HepG2 (cell line): ENCODE data around the gene API5. TPM values are rescaled to one million over a fixed set of nuclear protein-coding genes. Genes with fewer than 3 reads are reported as not detected.

Source experiments
- DPF2 ChIP-seq: sonication (generic); formaldehyde crosslinking; IDR thresholded peaks from 2 replicates; pipeline ENCODE4 v1.4.0; 2020; ENCODE audit warnings: mild to moderate bottlenecking, low read depth, missing genetic modification reagents, borderline replicate concordance
- FOXC1 ChIP-seq: sonication (generic); formaldehyde crosslinking; IDR thresholded peaks from 2 replicates; pipeline ENCODE4 v1.8.0; 2022; ENCODE audit warnings: mild to moderate bottlenecking, missing genetic modification reagents, borderline replicate concordance
- HMG20A ChIP-seq: IDR thresholded peaks from 2 replicates; pipeline ENCODE4 v1.6.1; 2016; ENCODE audit warnings: borderline replicate concordance
- LCORL ChIP-seq, 2 experiments: fragments of 450-650 bp in 1 of 2; sonication (generic) in 1 of 2; formaldehyde crosslinking in 1 of 2; IDR thresholded peaks; 2 replicates each; pipeline versions ENCODE4 v1.5.0 to v1.6.1; 2017 to 2020; ENCODE audit warnings: antibody characterized with exemption in 1 of 2, missing genetic modification reagents in 1 of 2
- PAWR ChIP-seq: sonication (generic); formaldehyde crosslinking; IDR thresholded peaks from 2 replicates; pipeline ENCODE4 v1.4.0; 2020; ENCODE audit warnings: missing genetic modification reagents, mild to moderate bottlenecking, borderline replicate concordance
- PLRG1 ChIP-seq: fragments of 450-650 bp; conservative IDR thresholded peaks from 2 replicates; pipeline ENCODE4 v1.6.1; 2016
- RBM22 ChIP-seq: fragments of 200-400 bp; formaldehyde crosslinking; optimal IDR thresholded peaks from 2 replicates; pipeline ENCODE3; 2017; ENCODE audit warnings: mild to moderate bottlenecking, low read length, moderate library complexity
- STAG1 ChIP-seq: sonication (generic); formaldehyde crosslinking; IDR thresholded peaks from 2 replicates; pipeline ENCODE4 v1.4.0; 2020; ENCODE audit warnings: missing genetic modification reagents
- SUZ12 ChIP-seq: fragments of 150-350 bp; IDR thresholded peaks from 2 replicates; pipeline ENCODE4 v1.6.1; 2014; ENCODE audit warnings: low read depth, low read length
- ZNF431 ChIP-seq: sonication (generic); formaldehyde crosslinking; IDR thresholded peaks from 2 replicates; pipeline ENCODE4 v1.9.0; 2022; ENCODE audit warnings: missing genetic modification reagents, low read depth, mild to moderate bottlenecking, borderline replicate concordance
- ZNF577 ChIP-seq: sonication (generic); formaldehyde crosslinking; IDR thresholded peaks from 2 replicates; pipeline ENCODE4 v1.4.0; 2020; ENCODE audit warnings: mild to moderate bottlenecking, low read depth, missing genetic modification reagents, borderline replicate concordance
- polyA plus RNA-seq, 8 experiments: library from polyadenylated mRNA; depleted of rRNA in 3 of 8; stranded (reverse) in 7 of 8; unstranded in 1 of 8; fragments of >200 nt; fragmentation: Illumina TruSeq in 4 of 8; extraction: Trizol in 4 of 8; gene quantifications; 2 replicates each; pipeline versions ENCODE4 v1.2.1 to v1.2.3, GENCODE V29; 2011 to 2016; ENCODE audit warnings: low read depth in 4 of 8, missing spikeins in 1 of 8, mixed read lengths in 1 of 8; ENCODE audit not compliant: insufficient read depth in 1 of 8
- total RNA-seq, 5 experiments: library from RNA; depleted of rRNA; stranded (reverse); fragments of >200 nt; fragmentation: Illumina TruSeq; extraction: Trizol; gene quantifications; 2 replicates each; pipeline ENCODE4 v1.2.3, GENCODE V29; 2016; ENCODE audit warnings: low read depth in 1 of 5
- TF ChIP-seq, protein P1 (sequence below): sonication (generic); formaldehyde crosslinking; IDR thresholded peaks from 2 replicates; pipeline ENCODE4 v1.4.0; 2020; ENCODE audit warnings: missing genetic modification reagents
- TF ChIP-seq, protein P2 (sequence below): sonication (generic); formaldehyde crosslinking; IDR thresholded peaks from 2 replicates; pipeline ENCODE4 v1.4.0; 2020; ENCODE audit warnings: missing genetic modification reagents
- TF ChIP-seq, protein P3 (sequence below): sonication (generic); formaldehyde crosslinking; IDR thresholded peaks from 2 replicates; pipeline ENCODE4 v1.8.0; 2022; ENCODE audit warnings: mild to moderate bottlenecking, missing genetic modification reagents
- TF ChIP-seq, protein P4 (sequence below): sonication (generic); formaldehyde crosslinking; IDR thresholded peaks from 2 replicates; pipeline ENCODE4 v1.5.0; 2020; ENCODE audit warnings: missing genetic modification reagents
- TF ChIP-seq, protein P5 (sequence below): IDR thresholded peaks from 2 replicates; pipeline ENCODE4 v1.4.0; 2020; ENCODE audit warnings: mild to moderate bottlenecking, missing genetic modification reagents
- TF ChIP-seq, protein P6 (sequence below): sonication (generic); formaldehyde crosslinking; IDR thresholded peaks from 2 replicates; pipeline ENCODE4 v1.8.0; 2022; ENCODE audit warnings: missing genetic modification reagents, low read depth, mild to moderate bottlenecking, borderline replicate concordance

The API5 gene
- total and polyA plus RNA-seq, 2 of the 13 experiments (the other 11 are each of a cell fraction or from before 2014, with no cell fraction given) = 21.6 to 59.0 TPM

DNA sequence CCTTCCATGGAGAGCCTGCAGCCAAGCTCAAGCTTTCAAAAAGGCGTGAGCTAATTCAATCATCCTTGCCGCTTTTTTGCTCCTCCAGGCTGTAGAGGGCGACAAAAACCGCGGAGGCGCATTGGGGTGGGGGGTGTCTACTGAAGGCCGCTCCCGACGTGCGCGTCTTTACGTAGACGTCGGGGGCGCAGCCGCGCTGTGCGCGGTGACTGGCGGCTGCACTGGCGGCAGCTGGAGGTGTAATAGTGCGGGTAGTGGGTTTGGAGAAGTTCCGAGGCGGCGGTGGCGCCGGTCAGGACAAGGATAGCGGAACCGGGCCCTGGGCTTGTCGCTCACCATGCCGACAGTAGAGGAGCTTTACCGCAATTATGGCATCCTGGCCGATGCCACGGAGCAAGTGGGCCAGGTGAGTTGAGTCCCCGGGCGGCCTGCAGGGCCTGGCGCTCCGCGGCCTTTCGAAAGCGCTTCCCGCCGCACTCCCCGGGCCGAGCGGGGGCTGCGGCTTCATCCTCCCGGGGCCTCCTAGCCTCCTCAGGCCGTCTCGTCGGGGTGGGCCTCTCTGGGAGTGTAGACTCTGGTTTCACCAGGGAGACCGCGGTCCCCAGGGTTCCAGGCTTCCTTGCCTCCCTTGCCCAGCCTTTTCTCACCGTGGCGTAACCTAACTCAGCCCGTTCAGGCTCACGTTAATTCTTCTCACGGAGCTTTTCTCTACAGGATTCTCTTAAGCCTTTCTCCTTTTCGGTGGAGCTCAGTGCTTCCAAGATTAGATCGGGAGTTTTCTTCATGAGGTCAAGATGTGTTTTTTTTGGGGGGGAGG, at the start of gene API5 (continued):
- TF ChIP-seq, protein P1, sequence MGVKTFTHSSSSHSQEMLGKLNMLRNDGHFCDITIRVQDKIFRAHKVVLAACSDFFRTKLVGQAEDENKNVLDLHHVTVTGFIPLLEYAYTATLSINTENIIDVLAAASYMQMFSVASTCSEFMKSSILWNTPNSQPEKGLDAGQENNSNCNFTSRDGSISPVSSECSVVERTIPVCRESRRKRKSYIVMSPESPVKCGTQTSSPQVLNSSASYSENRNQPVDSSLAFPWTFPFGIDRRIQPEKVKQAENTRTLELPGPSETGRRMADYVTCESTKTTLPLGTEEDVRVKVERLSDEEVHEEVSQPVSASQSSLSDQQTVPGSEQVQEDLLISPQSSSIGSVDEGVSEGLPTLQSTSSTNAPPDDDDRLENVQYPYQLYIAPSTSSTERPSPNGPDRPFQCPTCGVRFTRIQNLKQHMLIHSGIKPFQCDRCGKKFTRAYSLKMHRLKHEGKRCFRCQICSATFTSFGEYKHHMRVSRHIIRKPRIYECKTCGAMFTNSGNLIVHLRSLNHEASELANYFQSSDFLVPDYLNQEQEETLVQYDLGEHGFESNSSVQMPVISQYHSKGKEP (CRISPR knock-in tag) = no peak
- no peak for TF ChIP-seq PAWR (CRISPR knock-in tag)
- no peak for TF ChIP-seq STAG1 (CRISPR knock-in tag)
- no peak; the same call in 1 of the 2 replicates for TF ChIP-seq DPF2
- TF ChIP-seq PLRG1 = no peak
- TF ChIP-seq, protein P2, sequence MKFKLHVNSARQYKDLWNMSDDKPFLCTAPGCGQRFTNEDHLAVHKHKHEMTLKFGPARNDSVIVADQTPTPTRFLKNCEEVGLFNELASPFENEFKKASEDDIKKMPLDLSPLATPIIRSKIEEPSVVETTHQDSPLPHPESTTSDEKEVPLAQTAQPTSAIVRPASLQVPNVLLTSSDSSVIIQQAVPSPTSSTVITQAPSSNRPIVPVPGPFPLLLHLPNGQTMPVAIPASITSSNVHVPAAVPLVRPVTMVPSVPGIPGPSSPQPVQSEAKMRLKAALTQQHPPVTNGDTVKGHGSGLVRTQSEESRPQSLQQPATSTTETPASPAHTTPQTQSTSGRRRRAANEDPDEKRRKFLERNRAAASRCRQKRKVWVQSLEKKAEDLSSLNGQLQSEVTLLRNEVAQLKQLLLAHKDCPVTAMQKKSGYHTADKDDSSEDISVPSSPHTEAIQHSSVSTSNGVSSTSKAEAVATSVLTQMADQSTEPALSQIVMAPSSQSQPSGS (CRISPR knock-in tag) = peak; percentile 88
- no peak for TF ChIP-seq RBM22
- no peak for TF ChIP-seq HMG20A (CRISPR knock-in tag)
- TF ChIP-seq LCORL (IDR thresholded peaks at IDR 0.05) = peak; percentile 66; the same call in 1 of the 2 replicates
- no peak for TF ChIP-seq LCORL (CRISPR knock-in tag; IDR thresholded peaks at IDR 0.05)
- TF ChIP-seq SUZ12 = no peak
- no peak for TF ChIP-seq ZNF577
- TF ChIP-seq, protein P3, sequence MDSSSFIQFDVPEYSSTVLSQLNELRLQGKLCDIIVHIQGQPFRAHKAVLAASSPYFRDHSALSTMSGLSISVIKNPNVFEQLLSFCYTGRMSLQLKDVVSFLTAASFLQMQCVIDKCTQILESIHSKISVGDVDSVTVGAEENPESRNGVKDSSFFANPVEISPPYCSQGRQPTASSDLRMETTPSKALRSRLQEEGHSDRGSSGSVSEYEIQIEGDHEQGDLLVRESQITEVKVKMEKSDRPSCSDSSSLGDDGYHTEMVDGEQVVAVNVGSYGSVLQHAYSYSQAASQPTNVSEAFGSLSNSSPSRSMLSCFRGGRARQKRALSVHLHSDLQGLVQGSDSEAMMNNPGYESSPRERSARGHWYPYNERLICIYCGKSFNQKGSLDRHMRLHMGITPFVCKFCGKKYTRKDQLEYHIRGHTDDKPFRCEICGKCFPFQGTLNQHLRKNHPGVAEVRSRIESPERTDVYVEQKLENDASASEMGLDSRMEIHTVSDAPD (CRISPR knock-in tag) = no peak
- TF ChIP-seq FOXC1 (CRISPR knock-in tag) = peak; percentile 54; the same call in 1 of the 2 replicates
- TF ChIP-seq ZNF431 (CRISPR knock-in tag) = 0 out of 2 replicates have a peak, but pooled peaks have one; percentile 21
- TF ChIP-seq, protein P4, sequence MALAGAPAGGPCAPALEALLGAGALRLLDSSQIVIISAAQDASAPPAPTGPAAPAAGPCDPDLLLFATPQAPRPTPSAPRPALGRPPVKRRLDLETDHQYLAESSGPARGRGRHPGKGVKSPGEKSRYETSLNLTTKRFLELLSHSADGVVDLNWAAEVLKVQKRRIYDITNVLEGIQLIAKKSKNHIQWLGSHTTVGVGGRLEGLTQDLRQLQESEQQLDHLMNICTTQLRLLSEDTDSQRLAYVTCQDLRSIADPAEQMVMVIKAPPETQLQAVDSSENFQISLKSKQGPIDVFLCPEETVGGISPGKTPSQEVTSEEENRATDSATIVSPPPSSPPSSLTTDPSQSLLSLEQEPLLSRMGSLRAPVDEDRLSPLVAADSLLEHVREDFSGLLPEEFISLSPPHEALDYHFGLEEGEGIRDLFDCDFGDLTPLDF (CRISPR knock-in tag) = peak; percentile 83; the same call in 1 of the 2 replicates
- TF ChIP-seq, protein P5, sequence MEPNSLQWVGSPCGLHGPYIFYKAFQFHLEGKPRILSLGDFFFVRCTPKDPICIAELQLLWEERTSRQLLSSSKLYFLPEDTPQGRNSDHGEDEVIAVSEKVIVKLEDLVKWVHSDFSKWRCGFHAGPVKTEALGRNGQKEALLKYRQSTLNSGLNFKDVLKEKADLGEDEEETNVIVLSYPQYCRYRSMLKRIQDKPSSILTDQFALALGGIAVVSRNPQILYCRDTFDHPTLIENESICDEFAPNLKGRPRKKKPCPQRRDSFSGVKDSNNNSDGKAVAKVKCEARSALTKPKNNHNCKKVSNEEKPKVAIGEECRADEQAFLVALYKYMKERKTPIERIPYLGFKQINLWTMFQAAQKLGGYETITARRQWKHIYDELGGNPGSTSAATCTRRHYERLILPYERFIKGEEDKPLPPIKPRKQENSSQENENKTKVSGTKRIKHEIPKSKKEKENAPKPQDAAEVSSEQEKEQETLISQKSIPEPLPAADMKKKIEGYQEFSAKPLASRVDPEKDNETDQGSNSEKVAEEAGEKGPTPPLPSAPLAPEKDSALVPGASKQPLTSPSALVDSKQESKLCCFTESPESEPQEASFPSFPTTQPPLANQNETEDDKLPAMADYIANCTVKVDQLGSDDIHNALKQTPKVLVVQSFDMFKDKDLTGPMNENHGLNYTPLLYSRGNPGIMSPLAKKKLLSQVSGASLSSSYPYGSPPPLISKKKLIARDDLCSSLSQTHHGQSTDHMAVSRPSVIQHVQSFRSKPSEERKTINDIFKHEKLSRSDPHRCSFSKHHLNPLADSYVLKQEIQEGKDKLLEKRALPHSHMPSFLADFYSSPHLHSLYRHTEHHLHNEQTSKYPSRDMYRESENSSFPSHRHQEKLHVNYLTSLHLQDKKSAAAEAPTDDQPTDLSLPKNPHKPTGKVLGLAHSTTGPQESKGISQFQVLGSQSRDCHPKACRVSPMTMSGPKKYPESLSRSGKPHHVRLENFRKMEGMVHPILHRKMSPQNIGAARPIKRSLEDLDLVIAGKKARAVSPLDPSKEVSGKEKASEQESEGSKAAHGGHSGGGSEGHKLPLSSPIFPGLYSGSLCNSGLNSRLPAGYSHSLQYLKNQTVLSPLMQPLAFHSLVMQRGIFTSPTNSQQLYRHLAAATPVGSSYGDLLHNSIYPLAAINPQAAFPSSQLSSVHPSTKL (CRISPR knock-in tag) = peak; percentile 77
- TF ChIP-seq, protein P6, sequence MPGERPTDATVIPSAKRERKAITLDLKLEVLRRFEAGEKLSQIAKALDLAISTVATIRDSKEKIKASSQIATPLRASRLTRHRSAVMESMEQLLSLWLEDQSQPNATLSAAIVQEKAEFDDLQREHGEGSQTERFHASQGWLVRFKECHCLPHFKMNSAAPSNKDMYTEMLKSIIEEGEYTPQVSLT (CRISPR knock-in tag) = no peak
